Measurements from ENCODE around the gene SLC3A2.
A peak's percentile ranks its signal among the peaks of the same experiment; 100 is the strongest.

The SLC3A2 gene

DNA sequence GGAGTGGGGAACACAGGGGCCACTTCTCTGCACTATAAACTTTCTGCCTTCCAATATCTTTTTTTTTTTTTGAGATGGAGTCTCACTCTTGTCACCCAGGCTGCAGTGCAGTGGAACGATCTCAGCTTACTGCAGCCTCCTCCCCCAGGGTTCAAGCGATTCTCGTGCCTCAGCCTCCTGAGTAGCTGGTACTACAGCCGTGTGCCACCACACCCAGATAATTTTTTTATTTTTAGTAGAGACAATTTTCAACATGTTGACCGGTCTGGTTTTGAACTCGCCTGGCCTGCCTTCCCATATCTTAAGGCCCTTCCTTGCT is 1.7 kb downstream of the SLC3A2 start:
- Histone ChIP-seq H3K27ac (ENCODE audit: low read depth, low read length) (no peak overlapping the region), H3K79me1 (ENCODE audit: low read length) (peaks cover 25% of the 10 kb centered on the region), H3K4me1 (ENCODE audit: control insufficient read depth, low read depth, low read length) (peaks cover 10% of the 10 kb centered on the region), H2BK15ac (replicated peaks; ENCODE audit: low read depth) (no peak overlapping the region), H4K8ac (ENCODE audit: low read depth, low read length) (no peak overlapping the region), H3K4ac (ENCODE audit: low read depth, low read length) (no peak overlapping the region), H3K23ac (ENCODE audit: low read length) (no peak overlapping the region), H4K5ac (ENCODE audit: low read length) (no peak overlapping the region), H2BK5ac (ENCODE audit: low read length) (no peak overlapping the region), H3K27me3 (ENCODE audit: insufficient read depth, low read length, poor library complexity) (no peaks in the 10 kb centered on the region), H2BK120ac (ENCODE audit: low read depth, low read length) (no peak overlapping the region), H3K4me2 (ENCODE audit: low read length) (peak overlapping the region; percentile 91), H3K36me3 (ENCODE audit: control insufficient read depth, insufficient read depth, low read length) (peaks cover 26% of the 10 kb centered on the region), H3K56ac (ENCODE audit: low read length) (peak overlapping the region; percentile 100), H3K79me2 (ENCODE audit: control insufficient read depth, insufficient read depth, low read length) (peaks cover 60% of the 10 kb centered on the region), H3K9ac (ENCODE audit: low read length) (peak overlapping the region; percentile 100), H3K18ac (ENCODE audit: low read length) (no peak overlapping the region), H3K4me3 (ENCODE audit: low read length) (peak overlapping the region; percentile 99), H2AK5ac (ENCODE audit: low read length) (no peak overlapping the region)
- no peak for DNase-seq
- WGBS (ENCODE audit: extremely low coverage, insufficient coverage, low lambda C conversion rate) = no CpG with 5 or more reads among the region's 6 CpGs

GRCh38 chr11:62882788-62883501 is 2.2 kb downstream of the SLC3A2 start:
- no CpG with 5 or more reads among the region's 5 CpGs for WGBS (ENCODE audit: extremely low coverage, insufficient coverage, low lambda C conversion rate)
- Histone ChIP-seq H3K56ac (ENCODE audit: low read length) (peak overlapping the region; percentile 100), H2BK120ac (ENCODE audit: low read depth, low read length) (no peak overlapping the region), H4K5ac (ENCODE audit: low read length) (no peak overlapping the region), H3K36me3 (ENCODE audit: control insufficient read depth, insufficient read depth, low read length) (peaks cover 27% of the 10 kb centered on the region), H3K4me3 (ENCODE audit: low read length) (peak overlapping the region; percentile 19), H3K18ac (ENCODE audit: low read length) (no peak overlapping the region), H3K4ac (ENCODE audit: low read depth, low read length) (peak overlapping the region; percentile 90), H3K79me2 (ENCODE audit: control insufficient read depth, insufficient read depth, low read length) (peaks cover 56% of the 10 kb centered on the region), H3K23ac (ENCODE audit: low read length) (no peak overlapping the region), H3K27me3 (ENCODE audit: insufficient read depth, low read length, poor library complexity) (no peaks in the 10 kb centered on the region), H4K8ac (ENCODE audit: low read depth, low read length) (no peak overlapping the region), H2AK5ac (ENCODE audit: low read length) (no peak overlapping the region), H3K27ac (ENCODE audit: low read depth, low read length) (no peak overlapping the region), H2BK15ac (replicated peaks; ENCODE audit: low read depth) (no peak overlapping the region), H3K9ac (ENCODE audit: low read length) (peak overlapping the region; percentile 100), H2BK5ac (ENCODE audit: low read length) (no peak overlapping the region), H3K79me1 (ENCODE audit: low read length) (peaks cover 23% of the 10 kb centered on the region), H3K4me2 (ENCODE audit: low read length) (peak overlapping the region; percentile 91), H3K4me1 (ENCODE audit: control insufficient read depth, low read depth, low read length) (peaks cover 10% of the 10 kb centered on the region)
- no peak for DNase-seq

GRCh38 chr11:62883673-62884072 is 3.0 kb downstream of the SLC3A2 start:
- Histone ChIP-seq H4K5ac (ENCODE audit: low read length) (no peak overlapping the region), H3K4me3 (ENCODE audit: low read length) (no peak overlapping the region), H3K27me3 (ENCODE audit: insufficient read depth, low read length, poor library complexity) (no peaks in the 10 kb centered on the region), H3K9ac (ENCODE audit: low read length) (peak overlapping the region; percentile 100), H3K56ac (ENCODE audit: low read length) (peak overlapping the region; percentile 80), H3K79me1 (ENCODE audit: low read length) (peaks cover 23% of the 10 kb centered on the region), H2BK15ac (replicated peaks; ENCODE audit: low read depth) (no peak overlapping the region), H3K36me3 (ENCODE audit: control insufficient read depth, insufficient read depth, low read length) (peaks cover 33% of the 10 kb centered on the region), H2BK5ac (ENCODE audit: low read length) (no peak overlapping the region), H3K18ac (ENCODE audit: low read length) (no peak overlapping the region), H3K4me2 (ENCODE audit: low read length) (peak overlapping the region; percentile 0), H3K27ac (ENCODE audit: low read depth, low read length) (peak overlapping the region; percentile 17), H3K79me2 (ENCODE audit: control insufficient read depth, insufficient read depth, low read length) (peaks cover 53% of the 10 kb centered on the region), H2AK5ac (ENCODE audit: low read length) (no peak overlapping the region), H3K4me1 (ENCODE audit: control insufficient read depth, low read depth, low read length) (peaks cover 10% of the 10 kb centered on the region), H3K23ac (ENCODE audit: low read length) (peak overlapping the region; percentile 48), H2BK120ac (ENCODE audit: low read depth, low read length) (no peak overlapping the region), H3K4ac (ENCODE audit: low read depth, low read length) (no peak overlapping the region), H4K8ac (ENCODE audit: low read depth, low read length) (no peak overlapping the region)
- no CpG with 5 or more reads among the region's 3 CpGs for WGBS (ENCODE audit: extremely low coverage, insufficient coverage, low lambda C conversion rate)
- DNase-seq = no peak

DNA sequence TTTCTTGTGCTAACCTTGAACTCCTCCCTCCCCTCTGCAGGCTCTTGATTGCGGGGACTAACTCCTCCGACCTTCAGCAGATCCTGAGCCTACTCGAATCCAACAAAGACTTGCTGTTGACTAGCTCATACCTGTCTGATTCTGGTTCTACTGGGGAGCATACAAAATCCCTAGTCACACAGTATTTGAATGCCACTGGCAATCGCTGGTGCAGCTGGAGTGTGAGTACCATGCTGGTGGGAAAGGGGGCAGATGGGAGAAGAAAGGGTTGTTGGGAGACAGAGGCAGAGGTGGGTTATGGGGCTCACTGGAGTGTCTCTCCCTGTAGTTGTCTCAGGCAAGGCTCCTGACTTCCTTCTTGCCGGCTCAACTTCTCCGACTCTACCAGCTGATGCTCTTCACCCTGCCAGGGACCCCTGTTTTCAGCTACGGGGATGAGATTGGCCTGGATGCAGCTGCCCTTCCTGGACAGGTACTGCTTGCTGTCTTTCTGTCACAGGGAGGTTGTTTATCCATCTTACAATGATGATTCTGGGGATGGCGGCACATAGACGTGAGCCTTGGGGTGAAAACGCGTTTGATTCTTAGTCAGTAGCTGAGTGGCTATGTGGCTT is 4.5 kb downstream of the SLC3A2 start:
- peak overlapping the region; percentile 3 for H3K9ac ChIP-seq (ENCODE audit: low read length)
- H3K18ac ChIP-seq (ENCODE audit: low read length) = no peak overlapping the region
- DNase-seq = no peak
- no peak overlapping the region for H4K8ac ChIP-seq (ENCODE audit: low read depth, low read length)
- H3K79me1 ChIP-seq (ENCODE audit: low read length) = peaks cover 23% of the 10 kb centered on the region
- no peaks in the 10 kb centered on the region for H3K27me3 ChIP-seq (ENCODE audit: insufficient read depth, low read length, poor library complexity)
- H3K4me1 ChIP-seq (ENCODE audit: control insufficient read depth, low read depth, low read length) = peaks cover 8% of the 10 kb centered on the region
- H2AK5ac ChIP-seq (ENCODE audit: low read length) = no peak overlapping the region
- WGBS (ENCODE audit: extremely low coverage, insufficient coverage, low lambda C conversion rate) = no CpG with 5 or more reads among the region's 11 CpGs
- H3K27ac ChIP-seq (ENCODE audit: low read depth, low read length) = no peak overlapping the region
- no peak overlapping the region for H2BK15ac ChIP-seq (replicated peaks; ENCODE audit: low read depth)
- H3K36me3 ChIP-seq (ENCODE audit: control insufficient read depth, insufficient read depth, low read length) = peaks cover 40% of the 10 kb centered on the region
- no peak overlapping the region for H3K23ac ChIP-seq (ENCODE audit: low read length)
- H3K4me3 ChIP-seq (ENCODE audit: low read length) = no peak overlapping the region
- H3K56ac ChIP-seq (ENCODE audit: low read length) = no peak overlapping the region
- peaks cover 53% of the 10 kb centered on the region for H3K79me2 ChIP-seq (ENCODE audit: control insufficient read depth, insufficient read depth, low read length)
- no peak overlapping the region for H2BK120ac ChIP-seq (ENCODE audit: low read depth, low read length)
- no peak overlapping the region for H3K4me2 ChIP-seq (ENCODE audit: low read length)
- H2BK5ac ChIP-seq (ENCODE audit: low read length) = no peak overlapping the region
- no peak overlapping the region for H4K5ac ChIP-seq (ENCODE audit: low read length)
- H3K4ac ChIP-seq (ENCODE audit: low read depth, low read length) = no peak overlapping the region

DNA sequence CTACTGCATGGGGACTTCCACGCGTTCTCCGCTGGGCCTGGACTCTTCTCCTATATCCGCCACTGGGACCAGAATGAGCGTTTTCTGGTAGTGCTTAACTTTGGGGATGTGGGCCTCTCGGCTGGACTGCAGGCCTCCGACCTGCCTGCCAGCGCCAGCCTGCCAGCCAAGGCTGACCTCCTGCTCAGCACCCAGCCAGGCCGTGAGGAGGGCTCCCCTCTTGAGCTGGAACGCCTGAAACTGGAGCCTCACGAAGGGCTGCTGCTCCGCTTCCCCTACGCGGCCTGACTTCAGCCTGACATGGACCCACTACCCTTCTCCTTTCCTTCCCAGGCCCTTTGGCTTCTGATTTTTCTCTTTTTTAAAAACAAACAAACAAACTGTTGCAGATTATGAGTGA is 7.7 kb downstream of the SLC3A2 start:
- WGBS (ENCODE audit: extremely low coverage, insufficient coverage, low lambda C conversion rate) = no CpG with 5 or more reads among the region's 14 CpGs
- Histone ChIP-seq H4K5ac (ENCODE audit: low read length) (no peak overlapping the region), H2BK120ac (ENCODE audit: low read depth, low read length) (no peak overlapping the region), H3K4ac (ENCODE audit: low read depth, low read length) (no peak overlapping the region), H3K79me1 (ENCODE audit: low read length) (peaks cover 19% of the 10 kb centered on the region), H3K18ac (ENCODE audit: low read length) (no peak overlapping the region), H2BK15ac (replicated peaks; ENCODE audit: low read depth) (no peak overlapping the region), H3K23ac (ENCODE audit: low read length) (no peak overlapping the region), H3K36me3 (ENCODE audit: control insufficient read depth, insufficient read depth, low read length) (peaks cover 36% of the 10 kb centered on the region), H2AK5ac (ENCODE audit: low read length) (no peak overlapping the region), H3K27ac (ENCODE audit: low read depth, low read length) (no peak overlapping the region), H4K8ac (ENCODE audit: low read depth, low read length) (no peak overlapping the region), H2BK5ac (ENCODE audit: low read length) (no peak overlapping the region), H3K56ac (ENCODE audit: low read length) (no peak overlapping the region), H3K27me3 (ENCODE audit: insufficient read depth, low read length, poor library complexity) (no peaks in the 10 kb centered on the region), H3K79me2 (ENCODE audit: control insufficient read depth, insufficient read depth, low read length) (peaks cover 27% of the 10 kb centered on the region), H3K4me3 (ENCODE audit: low read length) (no peak overlapping the region), H3K4me2 (ENCODE audit: low read length) (no peak overlapping the region), H3K4me1 (ENCODE audit: control insufficient read depth, low read depth, low read length) (peaks cover 6% of the 10 kb centered on the region), H3K9ac (ENCODE audit: low read length) (no peak overlapping the region)
- no peak for DNase-seq

DNA sequence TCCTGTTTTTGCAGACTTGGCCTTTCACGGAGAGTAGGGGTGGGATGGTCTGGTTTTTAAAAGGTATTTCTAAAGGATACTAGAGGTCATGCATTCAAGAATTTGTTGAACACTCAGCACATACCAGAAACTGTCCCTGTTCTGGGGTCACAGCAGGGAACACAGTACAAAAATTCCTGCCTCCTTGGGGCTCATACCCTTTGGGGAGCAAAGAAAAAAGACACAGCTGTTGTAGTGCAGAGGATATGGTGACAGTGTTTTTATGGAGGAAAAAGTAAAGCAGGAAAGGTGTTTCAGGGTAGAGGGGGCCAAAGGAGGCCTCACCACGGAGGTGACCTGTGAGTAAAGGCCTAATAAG is 8.4 kb downstream of the SLC3A2 start:
- no peak overlapping the region for H3K23ac ChIP-seq (ENCODE audit: low read length)
- H2AK5ac ChIP-seq (ENCODE audit: low read length) = no peak overlapping the region
- WGBS (ENCODE audit: extremely low coverage, insufficient coverage, low lambda C conversion rate) = no CpG with 5 or more reads among the region's 2 CpGs
- no peak overlapping the region for H3K18ac ChIP-seq (ENCODE audit: low read length)
- H2BK15ac ChIP-seq (replicated peaks; ENCODE audit: low read depth) = no peak overlapping the region
- no peak overlapping the region for H3K9ac ChIP-seq (ENCODE audit: low read length)
- H3K36me3 ChIP-seq (ENCODE audit: control insufficient read depth, insufficient read depth, low read length) = peaks cover 31% of the 10 kb centered on the region
- peaks cover 21% of the 10 kb centered on the region for H3K79me2 ChIP-seq (ENCODE audit: control insufficient read depth, insufficient read depth, low read length)
- no peak overlapping the region for H3K4me3 ChIP-seq (ENCODE audit: low read length)
- H3K4me2 ChIP-seq (ENCODE audit: low read length) = no peak overlapping the region
- H3K27ac ChIP-seq (ENCODE audit: low read depth, low read length) = no peak overlapping the region
- no peak overlapping the region for H2BK5ac ChIP-seq (ENCODE audit: low read length)
- no peak overlapping the region for H4K5ac ChIP-seq (ENCODE audit: low read length)
- no peak overlapping the region for H3K4ac ChIP-seq (ENCODE audit: low read depth, low read length)
- no peaks in the 10 kb centered on the region for H3K4me1 ChIP-seq (ENCODE audit: control insufficient read depth, low read depth, low read length)
- no peak overlapping the region for H4K8ac ChIP-seq (ENCODE audit: low read depth, low read length)
- H3K56ac ChIP-seq (ENCODE audit: low read length) = no peak overlapping the region
- H2BK120ac ChIP-seq (ENCODE audit: low read depth, low read length) = no peak overlapping the region
- DNase-seq = no peak
- H3K27me3 ChIP-seq (ENCODE audit: insufficient read depth, low read length, poor library complexity) = no peaks in the 10 kb centered on the region
- peaks cover 14% of the 10 kb centered on the region for H3K79me1 ChIP-seq (ENCODE audit: low read length)
